HG02885 (cell line): ENCODE measurements around the gene TXNDC9.
A peak's percentile ranks its signal among the peaks of the same experiment; 100 is the strongest.
"Not testable (repeated sequence)": the region's sequence is repeated elsewhere in the genome, so short reads cannot be mapped to it uniquely, and the experiment has no call there.

Experiments
- ATAC-seq: cut with Tn5 transposase; IDR thresholded peaks from one replicate; pipeline ENCODE4 v1.9.1; 2021; ENCODE audit warnings: mild to moderate bottlenecking; ENCODE audit not compliant: unreplicated experiment, poor library complexity

TXNDC9 gene

GRCh38 chr2:99335911-99336803 is at the start of gene TXNDC9:
TSS of gene TXNDC9 (minus strand) at chr2:99336333. CDS start at chr2:99333210, 3,123 bp downstream.
- ATAC-seq, result peak; percentile 76

- no peak for ATAC-seq
Observed at GRCh38 chr2:99382143-99382542, 46.0 kb upstream of the TXNDC9 start.

GRCh38 chr2:99380376-99381010 is 44.4 kb upstream of the TXNDC9 start:
- no peak for ATAC-seq

GRCh38 chr2:99377879-99378278 is 41.7 kb upstream of the TXNDC9 start:
- no peak for ATAC-seq

GRCh38 chr2:99376254-99376864 is 40.2 kb upstream of the TXNDC9 start:
- ATAC-seq, result no peak

- no peak for ATAC-seq
Observed at GRCh38 chr2:99374747-99375146, 38.6 kb upstream of the TXNDC9 start.

GRCh38 chr2:99373144-99373543 is 37.0 kb upstream of the TXNDC9 start:
- no peak for ATAC-seq

GRCh38 chr2:99368854-99369253 is 32.7 kb upstream of the TXNDC9 start:
- not testable (repeated sequence) for ATAC-seq

- no peak for ATAC-seq
Observed at GRCh38 chr2:99365661-99366060, 29.5 kb upstream of the TXNDC9 start.

- peak; percentile 67 for ATAC-seq
Observed at GRCh38 chr2:99356853-99357252, 20.7 kb upstream of the TXNDC9 start.

GRCh38 chr2:99354825-99355224 is 18.7 kb upstream of the TXNDC9 start:
- ATAC-seq, result not testable (repeated sequence)

- ATAC-seq, result no peak
Observed at GRCh38 chr2:99354070-99354469, 17.9 kb upstream of the TXNDC9 start.

- ATAC-seq, result no peak
Observed at GRCh38 chr2:99350194-99350593, 14.1 kb upstream of the TXNDC9 start.

GRCh38 chr2:99348173-99348572 is 12.0 kb upstream of the TXNDC9 start:
- peak; percentile 60 for ATAC-seq

- no peak for ATAC-seq
Observed at GRCh38 chr2:99346218-99346617, 10.1 kb upstream of the TXNDC9 start.

GRCh38 chr2:99345446-99345845 is 9.3 kb upstream of the TXNDC9 start:
- not testable (repeated sequence) for ATAC-seq

GRCh38 chr2:99342536-99342935 is 6.4 kb upstream of the TXNDC9 start:
- ATAC-seq, result no peak

GRCh38 chr2:99340669-99341236 is 4.6 kb upstream of the TXNDC9 start:
- ATAC-seq, result no peak

- ATAC-seq, result no peak
Observed at GRCh38 chr2:99338029-99338585, 2.0 kb upstream of the TXNDC9 start.
